Measurements from ENCODE around the gene MARK4.

GRCh38 chr19:45314708-45315245 is 63.7 kb downstream of the MARK4 start:
- TF ChIP-seq CTCF (IDR thresholded peaks at IDR 0.05) (no peak), EP300 (IDR thresholded peaks at IDR 0.05) (no peak), POLR2A (IDR thresholded peaks at IDR 0.05) (no peak)

All from ovary (tissue), 3 donors.